LHCN-M2 (cell line): ENCODE data around the gene PRRC2B. TPM values are rescaled to one million over a fixed set of nuclear protein-coding genes. Genes with fewer than 3 reads are reported as not detected.
"Not testable (repeated sequence)": the region's sequence is repeated elsewhere in the genome, so short reads cannot be mapped to it uniquely, and the experiment has no call there.

Experiments used
- DNase-seq: peaks from one replicate; pipeline ENCODE4 v3.0.0-alpha.2; 2012; ENCODE audit warnings: low read depth
- total RNA-seq: library from RNA; depleted of rRNA; stranded (reverse); fragments of >200 nt; gene quantifications from 2 replicates; pipeline ENCODE4 v1.2.3, GENCODE V29; 2014

PRRC2B gene
- total RNA-seq, 1 experiment from 2014 or later, result 58.5 TPM

- DNase-seq, result no peak
Observed at GRCh38 chr9:131386281-131386680, 7.6 kb upstream of the PRRC2B start.

DNA sequence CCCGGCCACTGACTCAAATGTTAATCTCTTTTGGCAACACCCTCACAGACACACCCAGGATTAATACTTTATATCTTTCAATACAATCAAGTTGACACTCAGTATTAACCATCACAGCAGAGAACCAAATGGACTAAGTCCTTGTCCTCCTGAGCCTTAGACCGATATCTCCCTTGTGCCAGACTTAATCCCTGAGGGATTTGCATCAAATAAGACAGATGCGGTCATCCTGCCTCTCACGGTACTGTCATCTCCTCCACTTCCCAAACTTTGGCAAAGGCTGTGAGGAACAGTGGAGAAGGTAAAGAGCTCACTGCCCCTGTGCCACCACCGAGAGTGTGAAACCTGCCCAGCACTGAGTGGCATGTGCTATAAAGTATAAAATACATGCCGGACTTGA lies 6.5 kb upstream of the PRRC2B start:
- no peak for DNase-seq

DNA sequence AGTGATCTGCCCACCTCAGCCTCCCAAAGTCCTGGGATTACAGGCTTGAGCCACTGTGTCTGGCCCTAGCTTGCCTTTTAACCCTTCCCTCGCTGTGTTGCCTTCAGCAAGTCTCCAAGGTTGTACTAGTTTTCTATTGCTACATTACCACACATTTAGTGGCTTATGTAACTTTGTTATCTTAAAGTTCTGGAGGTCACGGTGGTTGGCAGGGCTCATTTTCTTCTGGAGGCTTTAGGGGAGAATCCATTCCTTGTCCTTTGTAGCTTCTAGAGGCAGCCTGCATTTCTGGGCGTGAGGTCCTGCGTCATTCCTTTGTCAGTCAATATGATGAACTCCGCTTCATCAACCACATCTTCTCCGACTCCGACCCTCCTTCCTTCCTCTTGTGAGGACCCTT lies 2.9 kb upstream of the PRRC2B start:
- no peak for DNase-seq

GRCh38 chr9:131391504-131391903 lies 2.4 kb upstream of the PRRC2B start:
- no peak for DNase-seq

DNA sequence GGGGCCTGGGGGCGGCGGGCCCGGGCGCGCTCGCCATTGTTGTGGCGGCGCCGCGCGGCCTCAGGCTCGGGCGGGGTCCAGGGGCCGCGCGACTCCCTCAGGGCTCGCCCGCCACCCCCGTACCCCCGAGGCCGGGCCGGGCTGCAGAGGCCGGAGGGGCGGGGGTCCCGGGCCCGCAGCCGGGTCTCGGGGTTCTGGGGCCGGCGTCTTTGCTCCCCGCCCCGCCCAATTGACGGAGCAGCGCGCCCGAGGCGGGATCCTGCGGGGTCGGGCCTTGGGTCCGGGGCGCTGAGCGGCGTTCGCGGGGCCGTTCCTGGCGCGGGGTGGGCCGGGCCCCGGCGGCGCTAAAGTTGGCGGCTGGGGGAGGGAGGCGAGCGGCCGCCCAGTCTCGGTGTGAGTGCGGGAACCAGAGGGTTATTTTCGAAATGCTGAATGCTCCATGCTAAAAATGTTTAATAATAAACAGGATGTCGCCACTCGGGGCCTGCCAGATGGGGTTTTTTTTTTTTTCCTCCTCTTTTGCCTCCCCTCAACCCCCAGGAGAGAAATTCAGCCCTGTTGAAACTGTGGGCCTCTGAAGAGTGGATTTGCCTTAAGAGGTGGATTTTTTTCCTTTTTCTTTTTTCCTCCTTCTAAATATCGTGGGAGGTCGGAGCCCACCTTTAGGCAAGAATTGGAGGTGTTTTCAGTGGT lies 724 bp downstream of the PRRC2B start:
- peak; percentile 43 for DNase-seq

DNA sequence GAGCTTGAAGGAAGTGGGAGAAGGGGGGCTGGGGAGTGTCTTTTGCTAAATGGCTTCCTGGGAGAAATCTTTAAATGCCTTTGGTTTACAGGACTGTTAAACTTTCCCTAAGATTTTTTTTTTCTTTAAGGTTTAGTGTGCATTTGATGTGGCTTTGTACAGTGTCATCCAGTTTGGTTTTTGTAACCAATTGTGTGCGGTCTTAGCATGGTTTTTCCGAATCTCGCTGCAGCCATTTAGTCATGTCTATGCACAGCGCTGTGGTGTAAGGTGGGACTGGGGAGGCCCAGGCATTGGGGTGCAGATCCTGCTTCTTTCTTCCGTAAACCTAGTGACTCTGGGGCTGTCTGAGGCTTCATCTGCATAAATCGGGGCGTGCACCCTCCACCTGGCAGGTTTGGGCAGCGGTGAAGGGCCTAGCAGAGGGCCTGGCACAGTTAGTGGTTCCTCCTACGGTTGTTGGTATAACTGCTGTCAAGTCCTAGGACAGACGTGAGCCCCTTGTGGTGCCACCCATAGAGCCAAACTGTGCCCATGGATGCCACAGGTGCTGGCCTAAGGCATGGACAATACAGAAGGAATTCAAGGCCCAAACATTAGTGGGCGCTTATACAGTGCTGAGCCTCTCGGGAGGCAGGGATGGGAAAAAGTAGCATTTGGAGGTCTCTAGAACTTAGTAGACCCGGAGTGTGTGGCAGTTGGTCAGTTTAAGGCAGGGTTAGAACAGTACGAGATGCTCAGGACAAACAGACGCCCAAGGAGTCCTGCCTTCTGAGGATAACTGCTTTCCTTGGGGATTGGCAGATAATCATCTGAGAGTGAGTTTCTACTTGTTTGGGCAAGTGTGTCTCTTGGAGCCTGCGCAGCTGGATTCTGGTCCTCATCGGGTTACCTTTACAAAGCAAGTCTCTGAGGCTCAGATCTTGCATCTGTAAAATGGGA lies 1.5 kb downstream of the PRRC2B start:
- peak; percentile 15 for DNase-seq

DNA sequence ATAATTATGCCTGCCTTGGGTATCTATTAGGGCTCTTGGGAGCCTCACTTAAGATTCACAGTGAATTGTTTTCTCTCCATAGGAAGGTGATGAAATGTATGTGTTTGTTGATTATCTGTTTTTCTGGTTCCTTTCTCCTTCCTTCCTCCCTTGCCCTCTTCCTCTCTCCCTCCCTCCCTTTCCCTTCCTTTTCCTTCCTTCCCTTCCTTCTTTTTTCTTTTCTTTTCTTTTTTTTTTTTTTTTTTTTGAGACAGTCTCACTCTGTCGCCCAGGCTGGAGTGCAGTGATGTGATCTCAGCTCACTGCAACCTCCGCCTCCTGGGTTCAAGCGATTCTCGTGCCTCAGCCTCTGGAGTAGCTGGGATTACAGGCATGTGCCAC lies 2.2 kb downstream of the PRRC2B start:
- not testable (repeated sequence) for DNase-seq

DNA sequence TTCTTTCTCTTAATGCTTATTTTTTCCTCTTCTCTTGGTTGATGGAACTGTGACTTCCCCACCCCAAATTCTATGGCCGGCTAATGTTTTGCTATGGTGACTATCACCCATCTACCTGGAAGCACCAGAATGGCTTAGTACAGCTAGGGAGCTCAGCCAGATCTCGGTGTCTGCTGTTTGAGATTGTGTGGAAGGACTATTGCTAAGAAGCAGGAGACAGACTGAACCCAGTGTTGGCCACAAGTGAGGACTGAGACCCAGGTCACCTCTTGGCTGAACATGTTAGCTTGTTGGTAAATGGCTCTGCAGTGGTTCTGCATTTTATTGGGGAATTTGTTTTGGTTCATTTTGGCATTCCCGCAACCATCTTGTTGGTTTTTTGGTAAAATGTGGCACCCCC lies 2.7 kb downstream of the PRRC2B start:
- no peak for DNase-seq

DNA sequence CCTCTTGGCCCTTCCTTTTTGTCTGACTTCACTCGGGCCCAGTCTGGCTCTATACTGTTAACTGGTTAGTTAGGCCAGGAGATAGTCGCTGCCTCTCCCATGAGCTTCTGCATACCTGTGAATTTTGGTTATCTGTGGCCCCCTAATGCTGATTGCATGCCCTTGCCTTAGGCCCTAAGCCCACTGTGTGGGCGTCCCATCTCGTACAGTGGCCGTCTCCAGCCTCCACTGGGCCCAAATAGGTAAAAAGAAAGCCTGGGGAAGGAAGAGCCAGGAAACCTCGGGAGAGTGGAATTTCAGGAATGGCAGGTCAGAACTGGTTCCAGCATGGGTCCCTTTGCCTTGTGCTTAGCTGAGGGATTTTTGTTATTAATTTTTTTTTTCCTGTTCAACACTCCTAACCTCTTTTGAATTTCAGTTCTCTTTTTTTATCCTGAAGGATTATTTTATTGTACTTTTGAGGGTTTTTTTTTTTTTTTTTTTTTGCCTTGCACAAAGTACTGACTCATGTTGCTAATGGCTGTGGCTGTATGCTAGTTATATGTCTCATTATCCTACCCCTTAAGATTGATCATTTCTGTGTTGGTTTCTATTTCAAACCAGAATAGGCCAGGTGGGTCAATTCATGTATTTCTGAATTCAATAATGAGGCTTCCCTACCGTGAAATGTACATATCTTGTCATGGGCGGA lies 3.4 kb downstream of the PRRC2B start:
- DNase-seq, result no peak

- DNase-seq, result no peak
Observed at GRCh38 chr9:131398204-131398603, 4.3 kb downstream of the PRRC2B start.

- DNase-seq, result no peak
Observed at GRCh38 chr9:131399972-131400371, 6.1 kb downstream of the PRRC2B start.

GRCh38 chr9:131400627-131401026 lies 6.7 kb downstream of the PRRC2B start:
- no peak for DNase-seq

DNA sequence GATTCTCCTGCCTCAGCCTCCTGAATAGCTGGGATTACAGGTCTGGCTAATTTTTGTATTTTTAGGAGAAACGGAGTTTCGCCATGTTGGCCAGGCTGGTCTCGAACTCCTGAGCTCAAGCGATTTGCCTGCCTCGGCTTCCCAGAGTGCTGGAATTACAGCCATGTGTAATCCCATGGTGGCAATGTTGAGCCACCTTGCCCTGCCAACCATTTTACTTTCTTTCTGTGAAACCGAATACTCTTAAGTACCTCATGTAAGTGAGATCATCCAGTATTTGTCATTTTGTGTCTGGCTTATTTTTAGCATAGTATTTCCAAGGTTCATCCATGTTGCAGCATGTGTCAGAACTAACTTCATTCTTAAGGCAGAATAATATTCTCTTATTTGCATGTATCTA lies 8.2 kb downstream of the PRRC2B start:
- DNase-seq, result peak; percentile 86

GRCh38 chr9:131402738-131403492 lies 9.0 kb downstream of the PRRC2B start:
- DNase-seq, result peak; percentile 81

- DNase-seq, result no peak
Observed at GRCh38 chr9:131403493-131403773, 9.5 kb downstream of the PRRC2B start.

GRCh38 chr9:131404581-131404980 lies 10.7 kb downstream of the PRRC2B start:
- peak; percentile 83 for DNase-seq

GRCh38 chr9:131404987-131405386 lies 11.1 kb downstream of the PRRC2B start:
- DNase-seq, result no peak

DNA sequence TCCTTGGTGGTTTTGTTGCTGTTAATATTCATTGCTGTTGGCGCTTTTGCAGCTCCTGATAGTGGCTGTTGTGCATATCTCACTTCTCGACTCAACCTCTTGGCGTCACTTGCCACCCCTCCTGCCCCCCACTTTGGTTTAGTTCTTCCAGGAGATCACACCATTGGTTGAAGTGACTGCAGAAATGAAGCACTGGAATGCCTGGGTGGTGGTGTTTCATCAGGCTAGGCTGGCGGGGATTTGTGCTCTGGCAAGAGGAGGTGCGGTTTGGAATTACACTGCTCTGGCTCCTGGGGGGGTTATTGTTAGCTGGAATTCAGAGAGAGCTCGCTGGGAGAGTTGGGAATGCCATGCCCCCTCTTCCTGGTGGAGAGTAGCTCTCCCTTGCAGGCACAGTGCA lies 11.5 kb downstream of the PRRC2B start:
- DNase-seq, result peak; percentile 41

DNA sequence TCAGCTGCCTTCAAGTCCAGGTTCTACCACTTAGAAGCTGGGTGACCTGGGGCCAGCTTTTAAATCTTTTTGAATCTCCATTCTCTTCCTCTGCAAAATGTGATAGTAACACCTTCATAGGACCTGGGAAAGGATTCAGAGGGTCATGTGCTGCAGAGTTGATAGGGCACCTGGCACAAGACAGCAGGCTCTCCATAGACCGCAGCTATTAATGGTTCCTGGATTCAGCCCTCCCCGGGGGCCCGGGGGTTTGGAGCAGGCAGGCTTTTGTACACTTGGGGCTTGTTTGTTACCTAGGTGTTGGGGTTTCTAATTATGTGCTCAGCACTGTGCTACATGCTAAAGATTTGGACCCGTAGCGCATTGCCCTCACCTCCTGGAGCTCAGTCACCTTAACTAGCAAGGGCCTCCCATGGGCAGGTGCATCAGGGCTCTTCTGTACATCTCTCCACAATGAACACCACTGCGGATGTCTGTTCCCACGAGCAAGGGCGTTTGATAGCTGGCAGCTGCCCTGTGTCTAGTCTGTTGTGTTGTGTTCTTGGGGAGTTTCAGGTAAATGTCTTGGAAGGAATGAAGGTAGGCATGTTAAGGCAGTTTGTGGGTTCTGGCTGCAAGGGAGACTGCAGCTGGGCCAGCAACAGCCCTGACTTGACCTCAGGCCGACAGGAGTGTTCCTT lies 12.1 kb downstream of the PRRC2B start:
- DNase-seq, result no peak

- DNase-seq, result no peak
Observed at GRCh38 chr9:131406563-131407436, 12.9 kb downstream of the PRRC2B start.
